ENCODE data around the gene SPDYA.

- TF ChIP-seq CTCF (IDR thresholded peaks at IDR 0.05) (no peak), TCF7L2 (IDR thresholded peaks at IDR 0.05; ENCODE audit: low read depth, low read length) (no peak)
These were observed 30.1 kb upstream of the SPDYA start for GRCh38 chr2:28780496-28780895.
